Measurements from ENCODE around the gene RNF181. TPM values are rescaled to one million over a fixed set of nuclear protein-coding genes. Genes with fewer than 3 reads are reported as not detected.

Gene RNF181
- total and polyA plus RNA-seq, 2 of the 13 experiments (the other 11 are each of a cell fraction or from before 2014, with no cell fraction given) = 224 to 578 TPM

DNA sequence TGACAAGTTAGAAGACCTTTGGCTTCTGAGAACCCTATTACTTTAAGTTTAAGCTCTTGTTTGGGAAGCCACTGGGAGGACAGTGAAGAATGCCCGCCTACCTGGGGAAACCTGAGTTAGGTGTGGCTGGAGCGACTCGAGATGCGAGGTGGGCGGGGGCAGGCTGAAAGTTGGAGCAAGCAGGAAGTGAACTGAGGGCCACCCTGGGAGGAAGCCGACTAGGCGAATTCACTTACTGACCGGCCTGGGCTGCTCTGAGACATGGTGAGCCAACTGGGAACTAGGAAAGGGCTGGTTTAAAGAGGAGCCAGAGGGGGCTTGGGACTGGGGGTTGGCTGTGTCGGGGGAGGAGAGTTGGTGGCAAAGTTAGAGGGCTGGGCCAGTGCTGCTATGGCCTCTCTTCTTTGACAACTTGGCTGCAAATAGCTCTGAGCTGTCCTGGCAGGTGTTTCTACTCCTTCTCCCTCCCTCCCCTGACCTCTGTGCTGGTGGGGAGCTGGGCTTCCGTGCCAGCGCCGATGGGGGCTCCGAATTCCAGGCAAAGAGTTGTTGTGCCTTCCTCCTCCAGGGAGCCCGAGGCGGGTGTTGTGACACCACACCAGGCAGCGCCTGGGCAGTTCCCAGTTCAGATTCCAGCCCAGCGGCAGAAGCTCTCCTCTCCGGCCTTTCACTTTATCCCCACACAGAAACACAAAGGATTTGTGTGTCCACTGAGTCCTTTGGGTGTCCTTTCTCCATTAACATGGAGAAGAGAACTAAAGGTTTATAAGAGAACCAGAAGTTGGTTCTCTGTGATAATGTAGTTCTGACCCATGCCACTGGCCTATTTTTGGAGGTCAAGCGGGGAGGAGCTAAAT is 17.9 kb upstream of the RNF181 start, which contains the start of gene VAMP8 (continued):
- TF ChIP-seq, protein P1, sequence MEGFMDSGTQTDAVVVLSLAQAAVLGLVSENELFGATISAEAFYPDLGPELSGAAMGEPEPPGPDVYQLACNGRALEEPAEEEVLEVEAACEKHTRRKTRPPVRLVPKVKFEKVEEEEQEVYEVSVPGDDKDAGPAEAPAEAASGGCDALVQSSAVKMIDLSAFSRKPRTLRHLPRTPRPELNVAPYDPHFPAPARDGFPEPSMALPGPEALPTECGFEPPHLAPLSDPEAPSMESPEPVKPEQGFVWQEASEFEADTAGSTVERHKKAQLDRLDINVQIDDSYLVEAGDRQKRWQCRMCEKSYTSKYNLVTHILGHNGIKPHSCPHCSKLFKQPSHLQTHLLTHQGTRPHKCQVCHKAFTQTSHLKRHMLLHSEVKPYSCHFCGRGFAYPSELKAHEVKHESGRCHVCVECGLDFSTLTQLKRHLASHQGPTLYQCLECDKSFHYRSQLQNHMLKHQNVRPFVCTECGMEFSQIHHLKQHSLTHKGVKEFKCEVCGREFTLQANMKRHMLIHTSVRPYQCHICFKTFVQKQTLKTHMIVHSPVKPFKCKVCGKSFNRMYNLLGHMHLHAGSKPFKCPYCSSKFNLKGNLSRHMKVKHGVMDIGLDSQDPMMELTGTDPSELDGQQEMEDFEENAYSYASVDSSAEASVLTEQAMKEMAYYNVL (CRISPR knock-in tag; IDR thresholded peaks at IDR 0.05; ENCODE audit: borderline replicate concordance) = 0 out of 2 replicates have a peak, but pooled peaks have one; percentile 19
- TF ChIP-seq PAF1 (CRISPR knock-in tag; IDR thresholded peaks at IDR 0.05) (no peak), NFIC (IDR thresholded peaks at IDR 0.05; ENCODE audit: low read length) (no peak), CEBPB (IDR thresholded peaks at IDR 0.05; ENCODE audit: borderline replicate concordance, low read depth, low read length) (peak; percentile 81), GLI4 (CRISPR knock-in tag; IDR thresholded peaks at IDR 0.05; ENCODE audit: borderline replicate concordance) (no peak), TEAD3 (CRISPR knock-in tag; optimal IDR thresholded peaks at IDR 0.05; ENCODE audit: borderline replicate concordance) (peak; percentile 81), ZNF782 (CRISPR knock-in tag; IDR thresholded peaks at IDR 0.05; ENCODE audit: borderline replicate concordance) (no peak), MIXL1 (CRISPR knock-in tag; IDR thresholded peaks at IDR 0.05) (no peak), CBFB (CRISPR knock-in tag; IDR thresholded peaks at IDR 0.05) (no peak), PHB2 (IDR thresholded peaks at IDR 0.05; ENCODE audit: partially characterized antibody) (no peak), ZNF703 (CRISPR knock-in tag; IDR thresholded peaks at IDR 0.05; ENCODE audit: borderline replicate concordance) (no peak), ZNF720 (CRISPR knock-in tag; IDR thresholded peaks at IDR 0.05) (no peak), PHF5A (CRISPR knock-in tag; IDR thresholded peaks at IDR 0.05; ENCODE audit: low read depth, unreplicated experiment) (no peak), GFI1 (CRISPR knock-in tag; IDR thresholded peaks at IDR 0.05; ENCODE audit: borderline replicate concordance) (0 out of 2 replicates have a peak, but pooled peaks have one; percentile 4), GATAD2A (CRISPR knock-in tag; IDR thresholded peaks at IDR 0.05) (0 out of 2 replicates have a peak, but pooled peaks have one; percentile 9), NCOA1 (CRISPR knock-in tag; IDR thresholded peaks at IDR 0.05) (peak; percentile 25; the same call in 1 of the 2 replicates), KLF6 (CRISPR knock-in tag; IDR thresholded peaks at IDR 0.05) (0 out of 2 replicates have a peak, but pooled peaks have one; percentile 26), HNRNPH1 (optimal IDR thresholded peaks at IDR 0.05; ENCODE audit: low read depth, low read length) (no peak), JUN (CRISPR knock-in tag; IDR thresholded peaks at IDR 0.05) (no peak), GTF2F1 (IDR thresholded peaks at IDR 0.05; ENCODE audit: low read length) (no peak), RBFOX2 (IDR thresholded peaks at IDR 0.05; ENCODE audit: low read depth, low read length) (peak; percentile 47; the same call in 1 of the 2 replicates), NAIF1 (CRISPR knock-in tag; IDR thresholded peaks at IDR 0.05; ENCODE audit: borderline replicate concordance) (no peak; the same call in 1 of the 2 replicates), FOXC1 (CRISPR knock-in tag; IDR thresholded peaks at IDR 0.05; ENCODE audit: borderline replicate concordance) (no peak; the same call in 1 of the 2 replicates), TARDBP (CRISPR knock-in tag; IDR thresholded peaks at IDR 0.05) (no peak)
- TF ChIP-seq, protein P2, sequence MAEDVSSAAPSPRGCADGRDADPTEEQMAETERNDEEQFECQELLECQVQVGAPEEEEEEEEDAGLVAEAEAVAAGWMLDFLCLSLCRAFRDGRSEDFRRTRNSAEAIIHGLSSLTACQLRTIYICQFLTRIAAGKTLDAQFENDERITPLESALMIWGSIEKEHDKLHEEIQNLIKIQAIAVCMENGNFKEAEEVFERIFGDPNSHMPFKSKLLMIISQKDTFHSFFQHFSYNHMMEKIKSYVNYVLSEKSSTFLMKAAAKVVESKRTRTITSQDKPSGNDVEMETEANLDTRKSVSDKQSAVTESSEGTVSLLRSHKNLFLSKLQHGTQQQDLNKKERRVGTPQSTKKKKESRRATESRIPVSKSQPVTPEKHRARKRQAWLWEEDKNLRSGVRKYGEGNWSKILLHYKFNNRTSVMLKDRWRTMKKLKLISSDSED (CRISPR knock-in tag; IDR thresholded peaks at IDR 0.05) = no peak
- TF ChIP-seq, protein P3, sequence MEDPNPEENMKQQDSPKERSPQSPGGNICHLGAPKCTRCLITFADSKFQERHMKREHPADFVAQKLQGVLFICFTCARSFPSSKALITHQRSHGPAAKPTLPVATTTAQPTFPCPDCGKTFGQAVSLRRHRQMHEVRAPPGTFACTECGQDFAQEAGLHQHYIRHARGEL (CRISPR knock-in tag; IDR thresholded peaks at IDR 0.05) = no peak
- TF ChIP-seq, protein P4, sequence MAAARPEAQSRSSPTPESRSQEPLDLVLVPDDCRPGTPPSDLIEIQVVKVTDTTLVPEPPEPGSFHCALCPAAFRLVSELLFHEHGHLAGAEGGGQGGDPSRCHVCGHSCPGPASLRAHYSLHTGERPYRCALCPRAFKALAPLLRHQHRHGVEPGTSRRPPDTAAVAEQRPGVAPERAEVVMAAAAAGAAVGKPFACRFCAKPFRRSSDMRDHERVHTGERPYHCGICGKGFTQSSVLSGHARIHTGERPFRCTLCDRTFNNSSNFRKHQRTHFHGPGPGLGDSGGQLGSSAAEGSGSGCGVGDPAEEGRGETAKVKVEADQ (CRISPR knock-in tag; IDR thresholded peaks at IDR 0.05; ENCODE audit: borderline replicate concordance) = 0 out of 2 replicates have a peak, but pooled peaks have one; percentile 68
